DOHH2 (cell line): Measurements from ENCODE around the gene SH2D7.

Experiments used
- CTCF ChIP-seq: fragments of 200-600 bp; sonication (generic); IDR thresholded peaks from one replicate; pipeline ENCODE4 v1.5.1; 2014; ENCODE audit warnings: antibody characterized with exemption, mild to moderate bottlenecking, low read depth, low read length; ENCODE audit not compliant: poor library complexity, severe bottlenecking
- EZH2phosphoT487 ChIP-seq: fragments of 200-600 bp; sonication (generic); IDR thresholded peaks from 2 replicates; pipeline ENCODE4 v1.6.1; 2017; ENCODE audit warnings: borderline replicate concordance, mild to moderate bottlenecking, antibody characterized with exemption, low read length, moderate library complexity, mixed read lengths

- TF ChIP-seq CTCF = no peak
- TF ChIP-seq EZH2phosphoT487 = no peak
These were observed 40.8 kb upstream of the SH2D7 start for GRCh38 chr15:78051596-78051995.
